Erythroblast (primary cell): Measurements from ENCODE around the gene GRK6.

Experiments
- GATA1 ChIP-seq: IDR thresholded peaks from 2 replicates; pipeline ENCODE4 v1.6.1; 2011; ENCODE audit warnings: low read depth, mild to moderate bottlenecking, control low read depth, low read length, moderate library complexity
- POLR2A ChIP-seq: IDR thresholded peaks from 2 replicates; pipeline ENCODE4 v1.6.1; 2011; ENCODE audit warnings: mild to moderate bottlenecking, low read length

DNA sequence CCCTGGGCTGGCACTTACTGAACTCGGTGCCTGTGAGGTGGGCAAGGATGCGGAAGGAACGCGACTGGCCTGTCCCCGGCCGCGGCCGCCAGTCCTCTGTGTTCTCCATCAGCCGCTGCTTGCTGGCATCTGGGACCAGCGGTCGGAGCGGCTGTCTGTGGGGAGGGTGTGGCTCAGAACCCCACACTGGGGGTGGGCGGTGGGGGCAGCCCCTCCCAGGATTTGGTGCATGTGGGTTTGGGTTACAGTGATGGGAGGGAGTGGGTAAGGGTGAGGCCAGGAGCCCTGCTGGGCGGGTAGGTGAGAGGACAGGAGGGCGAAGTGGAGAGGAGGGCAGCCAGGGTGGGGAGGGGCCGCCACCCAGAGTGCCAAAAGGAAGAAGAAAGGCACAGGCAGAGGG is 64.5 kb downstream of the GRK6 start:
- no peak for TF ChIP-seq POLR2A
- TF ChIP-seq GATA1: no peak
